Endothelial cell of umbilical vein (primary cell): Measurements from ENCODE around the gene METTL21C. TPM values are rescaled to one million over a fixed set of nuclear protein-coding genes. Genes with fewer than 3 reads are reported as not detected.

Source experiments
- BruUV-seq: library from RNA; stranded (reverse); fragments of 400-500 nt; replicated peaks from 2 replicates; lab custom pipeline; 2021; lab: Mats Ljungman, UMichigan
- CTCF ChIA-PET: fragments of 300-600, 350-600 bp; sonication (Branson Sonifier 250); formaldehyde crosslinking; loops from one replicate; lab custom pipeline; 2021; ENCODE audit warnings: antibody characterized with exemption, inconsistent platforms; lab: Charles Lee
- POLR2A ChIA-PET: fragments of 300-600, 350-600 bp; sonication (Branson Sonifier 250); formaldehyde crosslinking; loops from one replicate; lab custom pipeline; 2021; ENCODE audit warnings: antibody characterized with exemption, inconsistent platforms; lab: Charles Lee
- DNase-seq: peaks from one replicate; pipeline ENCODE4 v3.0.0-alpha.2; 2011; ENCODE audit warnings: low read depth, low spot score
- FAIRE-seq: peaks from 2 replicates; lab custom pipeline; 2011; peaks lifted over from hg19 to GRCh38; lab: Jason Lieb, UNC
- H2AFZ ChIP-seq: 2 replicates; pipeline ENCODE4 v1.6.0; 2012; ENCODE audit warnings: low read depth, low read length, control low read depth, inconsistent platforms
- H3K27ac ChIP-seq: 2 replicates; pipeline ENCODE4 v1.5.1; 2011; ENCODE audit warnings: low read depth, mild to moderate bottlenecking, control low read depth, low read length, moderate library complexity; ENCODE audit not compliant: insufficient read depth
- H3K27me3 ChIP-seq, 2 experiments: 2 replicates each; pipeline versions ENCODE4 v1.6.0 to v1.6.1; 2011; ENCODE audit warnings: low read length in 2 of 2, mixed read lengths in 1 of 2; ENCODE audit not compliant: control insufficient read depth in 2 of 2, insufficient read depth in 2 of 2
- H3K36me3 ChIP-seq, 2 experiments: 2 replicates in 1 of 2; 3 replicates in 1 of 2; pipeline ENCODE4 v1.5.1; 2011; ENCODE audit warnings: low read length in 2 of 2, mild to moderate bottlenecking in 1 of 2, moderate library complexity in 1 of 2; ENCODE audit not compliant: control insufficient read depth in 2 of 2, insufficient read depth in 2 of 2; ENCODE audit errors: extremely low read depth in 1 of 2
- H3K4me1 ChIP-seq: 3 replicates; pipeline ENCODE4 v1.5.1; 2011; ENCODE audit warnings: mild to moderate bottlenecking, low read length; ENCODE audit not compliant: control insufficient read depth, insufficient read depth; ENCODE audit errors: extremely low read depth
- H3K4me2 ChIP-seq: 2 replicates; pipeline ENCODE4 v1.6.1; 2011; ENCODE audit warnings: low read length, control low read depth, mixed read lengths; ENCODE audit not compliant: insufficient read depth
- H3K4me3 ChIP-seq, 3 experiments: fragments of 200-600 bp in 1 of 3; sonication (generic), shearing (Covaris generic) in 1 of 3; replicated peaks in 1 of 3; 2 replicates each; pipeline ENCODE4 v1.5.1; 2011 to 2016; ENCODE audit warnings: control low read depth in 3 of 3, low read length in 3 of 3, mild to moderate bottlenecking in 2 of 3, inconsistent platforms in 1 of 3, low read depth in 1 of 3, moderate library complexity in 1 of 3; ENCODE audit not compliant: insufficient read depth in 1 of 3
- H3K79me2 ChIP-seq: 2 replicates; pipeline ENCODE4 v1.6.0; 2012; ENCODE audit warnings: low read length, inconsistent platforms; ENCODE audit not compliant: control insufficient read depth, insufficient read depth
- H3K9ac ChIP-seq: replicated peaks from 2 replicates; pipeline ENCODE3; 2011; ENCODE audit warnings: low read length, control low read depth; ENCODE audit not compliant: insufficient read depth; ENCODE audit errors: extremely low read depth
- H3K9me1 ChIP-seq: replicated peaks from 3 replicates; pipeline ENCODE4 v1.6.0; 2011; ENCODE audit warnings: mild to moderate bottlenecking, low read length; ENCODE audit not compliant: control insufficient read depth, insufficient read depth; ENCODE audit errors: extremely low read depth
- H3K9me3 ChIP-seq: replicated peaks from 2 replicates; pipeline ENCODE4 v1.5.1; 2012; ENCODE audit warnings: low read length, inconsistent platforms; ENCODE audit not compliant: control insufficient read depth, insufficient read depth
- H4K20me1 ChIP-seq: replicated peaks from 2 replicates; pipeline ENCODE3; 2011; ENCODE audit warnings: mild to moderate bottlenecking, low read length; ENCODE audit not compliant: control insufficient read depth, insufficient read depth; ENCODE audit errors: extremely low read depth
- EZH2 ChIP-seq: IDR thresholded peaks from 2 replicates; pipeline ENCODE4 v1.6.1; 2012; ENCODE audit warnings: borderline replicate concordance, low read depth, mild to moderate bottlenecking, moderate library complexity, low read length, inconsistent platforms; ENCODE audit not compliant: severe bottlenecking
- FOS ChIP-seq: IDR thresholded peaks from 2 replicates; pipeline ENCODE4 v1.6.1; 2011; ENCODE audit warnings: mild to moderate bottlenecking, low read length, moderate library complexity, borderline replicate concordance; ENCODE audit not compliant: insufficient read depth
- GATA2 ChIP-seq: IDR thresholded peaks from 2 replicates; pipeline ENCODE4 v1.7.0; 2011; ENCODE audit warnings: low read depth, mild to moderate bottlenecking, moderate library complexity, mixed read lengths, low read length; ENCODE audit not compliant: insufficient read length, insufficient read depth
- JUN ChIP-seq: IDR thresholded peaks from 2 replicates; pipeline ENCODE4 v1.6.1; 2011; ENCODE audit warnings: borderline replicate concordance, low read depth; ENCODE audit not compliant: insufficient read length, insufficient read depth
- POLR2A ChIP-seq: IDR thresholded peaks from 2 replicates; pipeline ENCODE4 v1.6.1; 2012; ENCODE audit warnings: low read depth, mild to moderate bottlenecking, control low read depth, low read length
- dilution Hi-C: fragments of 300-500 bp; cut with MboI; formaldehyde crosslinking; loops from one replicate; pipeline ENCODE4 v1.15.0; 2019; ENCODE audit warnings: low sequenced_read_pairs; ENCODE audit not compliant: extremely low pct_ligation_motif_present
- intact Hi-C: fragments of 100-400 bp; cut with micrococcal nuclease; formaldehyde crosslinking; loops from one replicate; pipeline ENCODE4 v1.10.0; 2022
- polyA plus RNA-seq, 4 experiments: library from polyadenylated mRNA; depleted of rRNA in 3 of 4; stranded (reverse) in 3 of 4; unstranded in 1 of 4; fragments of >200 nt; gene quantifications; 2 replicates each; pipeline versions ENCODE4 v1.2.1 to v1.2.3, GENCODE V29; 2011 to 2012; ENCODE audit warnings: missing spikeins in 1 of 4
- total RNA-seq: library from RNA; stranded (reverse); gene quantifications from 2 replicates; pipeline ENCODE4 v1.2.3, GENCODE V29; 2021
- TF ChIP-seq, protein P1 (sequence below): IDR thresholded peaks from 2 replicates; pipeline ENCODE4 v1.6.1; 2011; ENCODE audit not compliant: insufficient read depth, insufficient read length
- TF ChIP-seq, protein P2 (sequence below), 2 donors: IDR thresholded peaks; 1 replicate in 1 of 2; 2 replicates in 1 of 2; pipeline ENCODE4 v1.5.1; 2011; ENCODE audit warnings: low read length in 2 of 2, mild to moderate bottlenecking in 2 of 2, moderate library complexity in 2 of 2, control low read depth in 1 of 2, inconsistent platforms in 1 of 2, low read depth in 1 of 2; ENCODE audit not compliant: insufficient read depth in 1 of 2; ENCODE audit errors: extremely low read depth in 1 of 2

The METTL21C gene
- total and polyA plus RNA-seq, 2 donors (not counting 3 experiments of a cell fraction or from before 2014, with no cell fraction given): not detected

DNA sequence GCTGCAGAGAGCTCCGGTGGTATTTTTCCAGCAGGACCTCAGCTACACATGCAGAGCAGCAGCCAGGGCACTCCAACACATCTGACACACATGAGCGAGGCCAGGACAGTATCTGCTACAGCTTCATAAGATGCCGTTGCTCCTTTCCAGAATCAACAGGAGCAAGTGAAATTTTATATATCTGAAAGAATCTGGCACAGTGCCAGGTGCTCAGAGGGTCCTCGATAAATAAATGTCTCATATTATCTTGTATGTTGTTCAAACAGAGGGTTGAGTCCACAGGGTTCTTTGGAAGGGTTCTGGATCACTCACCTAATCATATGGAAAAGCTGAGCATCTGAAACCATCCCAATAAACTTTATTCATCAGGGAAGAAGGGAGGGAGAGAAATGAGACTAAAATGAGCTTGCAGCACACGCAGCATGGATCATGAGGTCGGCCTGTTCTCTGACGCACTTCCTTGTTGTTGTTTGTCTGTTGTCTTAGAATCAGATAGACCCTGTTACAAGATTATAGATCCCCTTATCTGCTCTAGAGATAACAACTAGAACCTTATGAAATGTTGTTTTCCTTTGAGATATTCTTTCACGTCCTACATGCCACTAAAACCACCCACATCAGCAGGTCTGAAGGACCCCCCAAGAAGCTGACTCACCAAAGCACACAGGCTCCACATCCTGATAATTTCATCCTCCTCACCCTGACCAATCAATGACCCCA lies 3.2 kb upstream of the METTL21C start:
- POLR2A ChIA-PET: no interaction called here
- H3K36me3 ChIP-seq: no peaks in the 10 kb centered on the region
- H3K4me1 ChIP-seq: peaks cover 4% of the 10 kb centered on the region
- DNase-seq (no peak), FAIRE-seq (no peak)
- dilution Hi-C loops (no loop called here), intact Hi-C loops (no loop called here)
- H3K79me2 ChIP-seq: no peaks in the 10 kb centered on the region
- CTCF ChIA-PET: no interaction called here
- H3K4me3 ChIP-seq: no peak overlapping the region
- peaks cover 7 to 9% of the 10 kb centered on the region in 2 experiments for H3K27me3 ChIP-seq
- no peak overlapping the region for H2AFZ ChIP-seq
- H3K9ac ChIP-seq: no peak overlapping the region
- no peak overlapping the region for H3K27ac ChIP-seq
- H3K9me3 ChIP-seq: no peaks in the 10 kb centered on the region
- no peaks in the 10 kb centered on the region for H4K20me1 ChIP-seq
- no peak overlapping the region for H3K4me2 ChIP-seq
- no TSS peak for BruUV-seq
- no peaks in the 10 kb centered on the region for H3K9me1 ChIP-seq
- TF ChIP-seq FOS (no peak), EZH2 (no peak), GATA2 (no peak), POLR2A (no peak), JUN (no peak)
- TF ChIP-seq, protein P1, sequence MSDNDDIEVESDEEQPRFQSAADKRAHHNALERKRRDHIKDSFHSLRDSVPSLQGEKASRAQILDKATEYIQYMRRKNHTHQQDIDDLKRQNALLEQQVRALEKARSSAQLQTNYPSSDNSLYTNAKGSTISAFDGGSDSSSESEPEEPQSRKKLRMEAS: no peak
- TF ChIP-seq, protein P2, sequence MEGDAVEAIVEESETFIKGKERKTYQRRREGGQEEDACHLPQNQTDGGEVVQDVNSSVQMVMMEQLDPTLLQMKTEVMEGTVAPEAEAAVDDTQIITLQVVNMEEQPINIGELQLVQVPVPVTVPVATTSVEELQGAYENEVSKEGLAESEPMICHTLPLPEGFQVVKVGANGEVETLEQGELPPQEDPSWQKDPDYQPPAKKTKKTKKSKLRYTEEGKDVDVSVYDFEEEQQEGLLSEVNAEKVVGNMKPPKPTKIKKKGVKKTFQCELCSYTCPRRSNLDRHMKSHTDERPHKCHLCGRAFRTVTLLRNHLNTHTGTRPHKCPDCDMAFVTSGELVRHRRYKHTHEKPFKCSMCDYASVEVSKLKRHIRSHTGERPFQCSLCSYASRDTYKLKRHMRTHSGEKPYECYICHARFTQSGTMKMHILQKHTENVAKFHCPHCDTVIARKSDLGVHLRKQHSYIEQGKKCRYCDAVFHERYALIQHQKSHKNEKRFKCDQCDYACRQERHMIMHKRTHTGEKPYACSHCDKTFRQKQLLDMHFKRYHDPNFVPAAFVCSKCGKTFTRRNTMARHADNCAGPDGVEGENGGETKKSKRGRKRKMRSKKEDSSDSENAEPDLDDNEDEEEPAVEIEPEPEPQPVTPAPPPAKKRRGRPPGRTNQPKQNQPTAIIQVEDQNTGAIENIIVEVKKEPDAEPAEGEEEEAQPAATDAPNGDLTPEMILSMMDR (IDR thresholded peaks at IDR 0.05; ENCODE audit: extremely low read depth in 1 of 2, insufficient read depth in 1 of 2, low read depth in 1 of 2, low read length in 2 of 2): no peak
